DMS 273 treated with DMSO at 0.1 percent for 48 hours (cell line): Measurements from ENCODE around the gene IPO13.

Source experiments
- DNase-seq: peaks from one replicate; lab custom pipeline; 2025; lab: John Stamatoyannopoulos, UW

The IPO13 gene

DNA sequence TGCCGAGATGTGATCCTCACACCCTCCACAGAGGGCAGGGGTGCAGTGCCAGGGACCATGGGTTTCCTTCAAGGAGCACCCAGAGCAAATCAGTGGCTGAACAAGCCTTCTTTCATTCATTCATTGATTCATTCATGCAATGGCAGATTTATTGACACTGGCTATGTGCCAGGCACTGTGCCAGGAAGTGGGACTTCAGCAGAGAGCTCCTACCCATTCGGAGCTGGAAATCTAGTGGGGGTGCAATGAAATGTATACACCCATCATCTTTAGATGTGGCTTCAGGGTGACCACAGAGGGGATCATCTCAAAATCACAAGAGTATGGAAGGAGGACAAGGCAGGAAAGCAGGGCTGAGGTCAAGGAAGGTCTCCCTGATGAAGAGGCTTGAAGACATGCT is 65.7 kb downstream of the IPO13 start:
- DNase-seq = no peak

GRCh38 chr1:44012941-44013609 is 66.3 kb downstream of the IPO13 start:
- DNase-seq = no peak

GRCh38 chr1:44013949-44014348 is 67.2 kb downstream of the IPO13 start:
- DNase-seq = no peak

GRCh38 chr1:44014365-44015104 is 67.8 kb downstream of the IPO13 start:
- DNase-seq = no peak

GRCh38 chr1:44015206-44015605 is 68.5 kb downstream of the IPO13 start:
- DNase-seq = no peak

DNA sequence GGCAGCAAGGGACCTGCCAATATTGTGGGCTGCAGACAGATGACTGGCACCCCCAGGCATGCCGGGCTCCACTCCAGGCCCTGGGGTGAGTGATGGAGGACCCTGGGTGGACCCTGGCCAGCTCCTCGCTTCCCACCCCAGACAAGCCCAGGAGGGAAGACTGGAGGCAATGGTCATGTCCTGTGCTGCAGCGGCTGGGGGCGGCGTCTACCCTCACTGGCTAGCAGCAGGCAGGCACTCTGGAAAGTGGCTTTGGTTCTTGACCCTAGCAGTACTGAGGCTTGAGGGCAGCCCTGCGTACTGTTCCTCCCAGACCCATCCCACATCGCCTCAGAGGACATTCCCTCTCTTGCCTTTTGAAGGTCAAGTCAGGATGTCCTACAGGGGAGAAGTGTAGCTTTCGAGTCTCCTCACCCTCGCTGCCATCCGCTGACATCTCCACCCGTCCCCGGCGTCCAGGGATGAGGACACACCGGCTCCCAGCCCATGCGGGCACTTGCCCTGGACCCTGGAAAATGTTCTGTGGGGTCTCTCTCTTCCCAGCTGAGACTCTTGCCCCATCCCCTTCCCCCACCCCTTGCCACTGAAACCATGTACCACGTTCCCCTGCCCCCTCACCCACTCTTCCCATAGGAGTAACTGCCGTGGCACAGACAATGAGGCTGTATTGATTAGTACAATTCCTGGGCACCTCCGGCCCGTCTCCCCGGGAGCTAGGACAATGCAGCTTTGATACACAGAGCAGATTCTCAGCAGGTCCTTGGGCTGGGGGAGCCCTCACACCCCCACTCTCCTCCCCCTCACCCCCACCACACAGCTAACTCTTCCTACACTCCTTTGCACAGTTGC is 69.5 kb downstream of the IPO13 start:
- DNase-seq = no peak

DNA sequence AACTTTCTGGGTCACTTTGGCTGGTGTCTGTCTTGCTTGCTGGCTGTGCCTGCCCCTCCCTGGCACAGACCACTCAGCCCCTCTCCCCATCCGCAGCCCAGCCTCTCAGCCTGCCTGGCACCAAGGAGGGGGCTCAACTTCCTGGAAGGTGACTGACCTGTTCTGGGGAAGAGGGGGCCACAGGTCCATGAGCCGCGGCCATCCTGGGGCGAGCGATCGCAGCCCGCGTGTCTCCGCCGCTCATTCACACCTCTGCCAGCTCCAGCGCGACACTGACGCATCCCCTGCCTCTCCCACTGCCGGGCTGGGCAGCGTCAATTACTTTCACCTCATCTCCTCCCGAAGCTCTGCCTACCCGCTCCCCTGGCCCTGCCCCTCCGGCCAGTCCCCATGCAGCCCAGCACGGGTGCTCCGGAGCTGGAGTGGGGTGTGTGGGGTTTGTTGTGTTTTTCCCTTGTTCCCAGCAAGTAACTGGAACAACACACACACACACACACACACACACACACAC is 70.2 kb downstream of the IPO13 start:
- no peak for DNase-seq
